HepG2 (cell line): ENCODE results near the gene NTRK2. TPM values are rescaled to one million over a fixed set of nuclear protein-coding genes. Genes with fewer than 3 reads are reported as not detected.

Source experiments
- ATAC-seq: fragments of 200-7000 bp; cut with Tn5 transposase; 3 replicates; pipeline ENCODE4 v1.9.1; 2020; ENCODE audit warnings: mild to moderate bottlenecking, moderate library complexity
- BruUV-seq: library from RNA; stranded (reverse); fragments of 400-500 nt; replicated peaks from 2 replicates; lab custom pipeline; 2021; lab: Mats Ljungman, UMichigan
- CTCF ChIA-PET: fragments of 300-600 bp; formaldehyde crosslinking; extraction: SDS; loops from one replicate; lab custom pipeline; 2021; ENCODE audit warnings: low total read pairs, inconsistent platforms, low intra/inter-chr PET ratio; lab: Yijun Ruan, JAX
- POLR2A ChIA-PET: fragments of 350-600 bp; sonication (Branson Sonifier 250); formaldehyde crosslinking; loops from one replicate; lab custom pipeline; 2020; ENCODE audit warnings: antibody characterized with exemption, inconsistent platforms; lab: Yijun Ruan, JAX
- DNase-seq: peaks from one replicate; pipeline ENCODE4 v3.0.0-alpha.2; 2015; ENCODE audit warnings: low spot score
- FAIRE-seq: peaks from 3 replicates; lab custom pipeline; 2011; peaks lifted over from hg19 to GRCh38; lab: Jason Lieb, UNC
- H2AFZ ChIP-seq: one replicate; pipeline ENCODE4 v1.6.1; 2011; ENCODE audit warnings: low read length, inconsistent platforms
- H3K27ac ChIP-seq: fragments of 300-600 bp; 3 replicates; pipeline ENCODE4 v1.8.0; 2011; ENCODE audit warnings: mixed run types, mild to moderate bottlenecking, mixed read lengths, low read length, inconsistent platforms; ENCODE audit not compliant: insufficient read depth; ENCODE audit errors: extremely low read length
- H3K27me3 ChIP-seq, 2 experiments: fragments of 200-600 bp in 1 of 2; 2 replicates in 1 of 2; 3 replicates in 1 of 2; pipeline versions ENCODE4 v1.6.0 to v1.8.0; 2011; ENCODE audit warnings: low read length in 2 of 2, mild to moderate bottlenecking in 2 of 2, moderate library complexity in 2 of 2, inconsistent platforms in 1 of 2; ENCODE audit not compliant: insufficient read depth in 2 of 2, control insufficient read depth in 1 of 2
- H3K36me3 ChIP-seq, 2 experiments: fragments of 200-600 bp in 1 of 2; replicated peaks in 1 of 2; 2 replicates in 1 of 2; 3 replicates in 1 of 2; pipeline versions ENCODE4 v1.5.1 to v1.8.0; 2011; ENCODE audit warnings: low read length in 2 of 2, inconsistent platforms in 1 of 2; ENCODE audit not compliant: insufficient read depth in 2 of 2, control insufficient read depth in 1 of 2
- H3K4me1 ChIP-seq: 2 replicates; pipeline ENCODE4 v1.5.1; 2012; ENCODE audit warnings: low read length, inconsistent platforms; ENCODE audit not compliant: insufficient read depth
- H3K4me2 ChIP-seq: 2 replicates; pipeline ENCODE4 v1.6.0; 2011; ENCODE audit warnings: low read depth, low read length, inconsistent platforms
- H3K4me3 ChIP-seq, 3 experiments: fragments of 200-600 bp in 1 of 3; sonication (generic), shearing (Covaris generic) in 1 of 3; replicated peaks in 1 of 3; 2 replicates each; pipeline ENCODE4 v1.5.1; 2011 to 2016; ENCODE audit warnings: low read length in 3 of 3, inconsistent platforms in 2 of 3, low read depth in 2 of 3, mild to moderate bottlenecking in 2 of 3, control low read depth in 1 of 3, mixed read lengths in 1 of 3; ENCODE audit not compliant: insufficient read depth in 1 of 3
- H3K79me2 ChIP-seq: one replicate; pipeline ENCODE4 v1.6.1; 2011; ENCODE audit warnings: low read length, inconsistent platforms; ENCODE audit not compliant: insufficient read depth
- H3K9ac ChIP-seq: 2 replicates; pipeline ENCODE4 v1.6.0; 2011; ENCODE audit warnings: mild to moderate bottlenecking, low read depth, low read length, inconsistent platforms; ENCODE audit not compliant: insufficient read depth
- H3K9me3 ChIP-seq: 2 replicates; pipeline ENCODE4 v1.5.1; 2012; ENCODE audit warnings: mild to moderate bottlenecking, low read length
- H4K20me1 ChIP-seq: 2 replicates; pipeline ENCODE4 v1.6.0; 2011; ENCODE audit warnings: inconsistent platforms, mild to moderate bottlenecking, low read length, moderate library complexity; ENCODE audit not compliant: insufficient read depth
- ARNTL ChIP-seq: sonication (generic); formaldehyde crosslinking; IDR thresholded peaks from 2 replicates; pipeline ENCODE4 v1.4.0; 2020; ENCODE audit warnings: mild to moderate bottlenecking, missing genetic modification reagents
- CREM ChIP-seq, 2 experiments: sonication (generic) in 1 of 2; formaldehyde crosslinking in 1 of 2; IDR thresholded peaks; 2 replicates each; pipeline versions ENCODE4 v1.4.0 to v1.6.1; 2016 to 2020; ENCODE audit warnings: antibody characterized with exemption in 1 of 2, mild to moderate bottlenecking in 1 of 2, missing genetic modification reagents in 1 of 2
- PTBP1 ChIP-seq: fragments of 200-400 bp; formaldehyde crosslinking; IDR thresholded peaks from 2 replicates; pipeline ENCODE4 v1.6.1; 2018; ENCODE audit warnings: low read length, low read depth; ENCODE audit not compliant: poor library complexity, severe bottlenecking
- TCF7 ChIP-seq: sonication (generic); IDR thresholded peaks from 2 replicates; pipeline ENCODE4 v1.6.1; 2016; ENCODE audit warnings: antibody characterized with exemption, low read depth
- THAP11 ChIP-seq: IDR thresholded peaks from 2 replicates; pipeline ENCODE4 v1.6.1; 2016; ENCODE audit warnings: missing biosample characterization, missing genetic modification reagents
- ZFP1 ChIP-seq: IDR thresholded peaks from 2 replicates; pipeline ENCODE4 v1.6.1; 2016
- ZNF33B ChIP-seq: sonication (generic); formaldehyde crosslinking; IDR thresholded peaks from 2 replicates; pipeline ENCODE4 v1.5.1; 2020; ENCODE audit warnings: mild to moderate bottlenecking, missing genetic modification reagents
- ZNF556 ChIP-seq: sonication (generic); formaldehyde crosslinking; IDR thresholded peaks from 2 replicates; pipeline ENCODE4 v1.4.0; 2020; ENCODE audit warnings: mild to moderate bottlenecking, missing genetic modification reagents, borderline replicate concordance
- ZNF720 ChIP-seq: sonication (generic); formaldehyde crosslinking; IDR thresholded peaks from 2 replicates; pipeline ENCODE4 v1.4.0; 2020; ENCODE audit warnings: missing genetic modification reagents
- ZNF746 ChIP-seq: sonication (generic); formaldehyde crosslinking; IDR thresholded peaks from 2 replicates; pipeline ENCODE4 v1.8.0; 2022; ENCODE audit warnings: mild to moderate bottlenecking, missing genetic modification reagents
- ZNF782 ChIP-seq: sonication (generic); formaldehyde crosslinking; IDR thresholded peaks from 2 replicates; pipeline ENCODE4 v1.4.0; 2020; ENCODE audit warnings: missing genetic modification reagents, mild to moderate bottlenecking, borderline replicate concordance
- in situ Hi-C: cut with HindIII; loops from 2 replicates; pipeline ENCODE4 v1.10.0; 2017; ENCODE audit warnings: low pct_unique_long_range_greater_than_20kb; ENCODE audit not compliant: extremely low pct_ligation_motif_present
- intact Hi-C: fragments of 100-400 bp; cut with micrococcal nuclease; formaldehyde crosslinking; loops from one replicate; pipeline ENCODE4 v1.10.0; 2022; ENCODE audit not compliant: unreplicated experiment
- polyA plus RNA-seq, 8 experiments: library from polyadenylated mRNA; depleted of rRNA in 3 of 8; stranded (reverse) in 7 of 8; unstranded in 1 of 8; fragments of >200 nt; fragmentation: Illumina TruSeq in 4 of 8; extraction: Trizol in 4 of 8; gene quantifications; 2 replicates each; pipeline versions ENCODE4 v1.2.1 to v1.2.3, GENCODE V29; 2011 to 2016; ENCODE audit warnings: low read depth in 4 of 8, missing spikeins in 1 of 8, mixed read lengths in 1 of 8; ENCODE audit not compliant: insufficient read depth in 1 of 8
- total RNA-seq, 5 experiments: library from RNA; depleted of rRNA; stranded (reverse); fragments of >200 nt; fragmentation: Illumina TruSeq; extraction: Trizol; gene quantifications; 2 replicates each; pipeline ENCODE4 v1.2.3, GENCODE V29; 2016; ENCODE audit warnings: low read depth in 1 of 5
- TF ChIP-seq, protein P1 (sequence below): sonication (generic); formaldehyde crosslinking; IDR thresholded peaks from 2 replicates; pipeline ENCODE4 v1.4.0; 2020; ENCODE audit warnings: low read depth, missing genetic modification reagents
- TF ChIP-seq, protein P2 (sequence below): sonication (generic); formaldehyde crosslinking; IDR thresholded peaks from 2 replicates; pipeline ENCODE4 v1.5.0; 2020; ENCODE audit warnings: missing genetic modification reagents
- TF ChIP-seq, protein P3 (sequence below): sonication (generic); formaldehyde crosslinking; IDR thresholded peaks from 2 replicates; pipeline ENCODE4 v1.4.0; 2020; ENCODE audit warnings: missing genetic modification reagents
- TF ChIP-seq, protein P4 (sequence below): sonication (generic); formaldehyde crosslinking; IDR thresholded peaks from 2 replicates; pipeline ENCODE4 v1.8.1; 2023; ENCODE audit warnings: missing genetic modification reagents, mild to moderate bottlenecking, borderline replicate concordance
- TF ChIP-seq, protein P5 (sequence below): sonication (generic); formaldehyde crosslinking; IDR thresholded peaks from 2 replicates; pipeline ENCODE4 v1.8.0; 2022; ENCODE audit warnings: missing genetic modification reagents, mild to moderate bottlenecking, borderline replicate concordance
- TF ChIP-seq, protein P6 (sequence below): sonication (generic); formaldehyde crosslinking; IDR thresholded peaks from 2 replicates; pipeline ENCODE4 v1.9.0; 2021; ENCODE audit warnings: missing genetic modification reagents, borderline replicate concordance

The NTRK2 gene
- total and polyA plus RNA-seq, 2 of the 13 experiments (the other 11 are each of a cell fraction or from before 2014, with no cell fraction given): not detected

DNA sequence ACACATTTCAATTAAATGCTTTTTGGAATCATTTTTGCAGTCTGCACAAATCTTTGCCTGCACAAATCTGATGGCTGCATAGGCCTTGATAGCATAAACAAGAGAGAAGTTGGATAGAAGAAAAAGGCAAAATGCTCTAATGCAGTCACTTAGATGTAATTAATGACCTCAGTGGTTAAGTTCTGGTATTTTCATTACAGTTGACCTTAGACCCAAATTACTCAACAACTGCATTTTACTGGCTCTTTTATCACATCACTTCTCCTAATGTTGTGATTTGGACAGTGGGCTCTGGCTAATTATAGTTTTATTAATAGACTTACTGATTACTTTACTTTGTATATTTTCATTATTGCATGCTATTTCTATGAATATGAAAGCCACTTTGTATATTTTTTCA lies 34.3 kb downstream of the NTRK2 start:
- Histone ChIP-seq H3K79me2 (no peaks in the 10 kb centered on the region), H3K36me3 (no peaks in the 10 kb centered on the region), H3K9me3 (no peaks in the 10 kb centered on the region), H3K9ac (no peak overlapping the region), H3K4me2 (no peak overlapping the region), H4K20me1 (no peaks in the 10 kb centered on the region), H3K4me3 (no peak overlapping the region), H3K27ac (no peak overlapping the region), H3K27me3 (no peaks in the 10 kb centered on the region), H2AFZ (no peak overlapping the region), H3K4me1 (no peaks in the 10 kb centered on the region)
- BruUV-seq: no TSS peak
- ChIA-PET POLR2A (no interaction called here), CTCF (no interaction called here)
- no peak for DNase-seq
- no peak for FAIRE-seq
- intact Hi-C loops: no loop called here
- in situ Hi-C loops: no loop called here
- ATAC-seq: no peak
- TF ChIP-seq, protein P1, sequence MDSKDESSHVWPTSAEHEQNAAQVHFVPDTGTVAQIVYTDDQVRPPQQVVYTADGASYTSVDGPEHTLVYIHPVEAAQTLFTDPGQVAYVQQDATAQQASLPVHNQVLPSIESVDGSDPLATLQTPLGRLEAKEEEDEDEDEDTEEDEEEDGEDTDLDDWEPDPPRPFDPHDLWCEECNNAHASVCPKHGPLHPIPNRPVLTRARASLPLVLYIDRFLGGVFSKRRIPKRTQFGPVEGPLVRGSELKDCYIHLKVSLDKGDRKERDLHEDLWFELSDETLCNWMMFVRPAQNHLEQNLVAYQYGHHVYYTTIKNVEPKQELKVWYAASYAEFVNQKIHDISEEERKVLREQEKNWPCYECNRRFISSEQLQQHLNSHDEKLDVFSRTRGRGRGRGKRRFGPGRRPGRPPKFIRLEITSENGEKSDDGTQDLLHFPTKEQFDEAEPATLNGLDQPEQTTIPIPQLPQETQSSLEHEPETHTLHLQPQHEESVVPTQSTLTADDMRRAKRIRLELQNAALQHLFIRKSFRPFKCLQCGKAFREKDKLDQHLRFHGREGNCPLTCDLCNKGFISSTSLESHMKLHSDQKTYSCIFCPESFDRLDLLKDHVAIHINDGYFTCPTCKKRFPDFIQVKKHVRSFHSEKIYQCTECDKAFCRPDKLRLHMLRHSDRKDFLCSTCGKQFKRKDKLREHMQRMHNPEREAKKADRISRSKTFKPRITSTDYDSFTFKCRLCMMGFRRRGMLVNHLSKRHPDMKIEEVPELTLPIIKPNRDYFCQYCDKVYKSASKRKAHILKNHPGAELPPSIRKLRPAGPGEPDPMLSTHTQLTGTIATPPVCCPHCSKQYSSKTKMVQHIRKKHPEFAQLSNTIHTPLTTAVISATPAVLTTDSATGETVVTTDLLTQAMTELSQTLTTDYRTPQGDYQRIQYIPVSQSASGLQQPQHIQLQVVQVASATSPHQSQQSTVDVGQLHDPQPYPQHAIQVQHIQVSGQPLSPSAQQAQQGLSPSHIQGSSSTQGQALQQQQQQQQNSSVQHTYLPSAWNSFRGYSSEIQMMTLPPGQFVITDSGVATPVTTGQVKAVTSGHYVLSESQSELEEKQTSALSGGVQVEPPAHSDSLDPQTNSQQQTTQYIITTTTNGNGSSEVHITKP (CRISPR knock-in tag): no peak
- TF ChIP-seq ZNF33B: no peak
- no peak for TF ChIP-seq ZNF782 (CRISPR knock-in tag)
- no peak for TF ChIP-seq TCF7
- TF ChIP-seq, protein P2, sequence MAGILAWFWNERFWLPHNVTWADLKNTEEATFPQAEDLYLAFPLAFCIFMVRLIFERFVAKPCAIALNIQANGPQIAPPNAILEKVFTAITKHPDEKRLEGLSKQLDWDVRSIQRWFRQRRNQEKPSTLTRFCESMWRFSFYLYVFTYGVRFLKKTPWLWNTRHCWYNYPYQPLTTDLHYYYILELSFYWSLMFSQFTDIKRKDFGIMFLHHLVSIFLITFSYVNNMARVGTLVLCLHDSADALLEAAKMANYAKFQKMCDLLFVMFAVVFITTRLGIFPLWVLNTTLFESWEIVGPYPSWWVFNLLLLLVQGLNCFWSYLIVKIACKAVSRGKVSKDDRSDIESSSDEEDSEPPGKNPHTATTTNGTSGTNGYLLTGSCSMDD: no peak
- no peak for TF ChIP-seq CREM (IDR thresholded peaks at IDR 0.05)
- TF ChIP-seq CREM (CRISPR knock-in tag; IDR thresholded peaks at IDR 0.05): no peak
- TF ChIP-seq, protein P3, sequence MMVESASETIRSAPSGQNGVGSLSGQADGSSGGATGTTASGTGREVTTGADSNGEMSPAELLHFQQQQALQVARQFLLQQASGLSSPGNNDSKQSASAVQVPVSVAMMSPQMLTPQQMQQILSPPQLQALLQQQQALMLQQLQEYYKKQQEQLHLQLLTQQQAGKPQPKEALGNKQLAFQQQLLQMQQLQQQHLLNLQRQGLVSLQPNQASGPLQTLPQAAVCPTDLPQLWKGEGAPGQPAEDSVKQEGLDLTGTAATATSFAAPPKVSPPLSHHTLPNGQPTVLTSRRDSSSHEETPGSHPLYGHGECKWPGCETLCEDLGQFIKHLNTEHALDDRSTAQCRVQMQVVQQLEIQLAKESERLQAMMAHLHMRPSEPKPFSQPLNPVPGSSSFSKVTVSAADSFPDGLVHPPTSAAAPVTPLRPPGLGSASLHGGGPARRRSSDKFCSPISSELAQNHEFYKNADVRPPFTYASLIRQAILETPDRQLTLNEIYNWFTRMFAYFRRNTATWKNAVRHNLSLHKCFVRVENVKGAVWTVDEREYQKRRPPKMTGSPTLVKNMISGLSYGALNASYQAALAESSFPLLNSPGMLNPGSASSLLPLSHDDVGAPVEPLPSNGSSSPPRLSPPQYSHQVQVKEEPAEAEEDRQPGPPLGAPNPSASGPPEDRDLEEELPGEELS (CRISPR knock-in tag): no peak
- TF ChIP-seq ZFP1 (CRISPR knock-in tag): no peak
- TF ChIP-seq ZNF556: no peak
- TF ChIP-seq ZNF746 (CRISPR knock-in tag): no peak
- no peak for TF ChIP-seq PTBP1
- TF ChIP-seq, protein P4, sequence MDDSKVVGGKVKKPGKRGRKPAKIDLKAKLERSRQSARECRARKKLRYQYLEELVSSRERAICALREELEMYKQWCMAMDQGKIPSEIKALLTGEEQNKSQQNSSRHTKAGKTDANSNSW (CRISPR knock-in tag): no peak
- no peak for TF ChIP-seq THAP11 (CRISPR knock-in tag)
- TF ChIP-seq ZNF720 (CRISPR knock-in tag): no peak
- TF ChIP-seq, protein P5, sequence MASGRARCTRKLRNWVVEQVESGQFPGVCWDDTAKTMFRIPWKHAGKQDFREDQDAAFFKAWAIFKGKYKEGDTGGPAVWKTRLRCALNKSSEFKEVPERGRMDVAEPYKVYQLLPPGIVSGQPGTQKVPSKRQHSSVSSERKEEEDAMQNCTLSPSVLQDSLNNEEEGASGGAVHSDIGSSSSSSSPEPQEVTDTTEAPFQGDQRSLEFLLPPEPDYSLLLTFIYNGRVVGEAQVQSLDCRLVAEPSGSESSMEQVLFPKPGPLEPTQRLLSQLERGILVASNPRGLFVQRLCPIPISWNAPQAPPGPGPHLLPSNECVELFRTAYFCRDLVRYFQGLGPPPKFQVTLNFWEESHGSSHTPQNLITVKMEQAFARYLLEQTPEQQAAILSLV (CRISPR knock-in tag): no peak
- TF ChIP-seq, protein P6, sequence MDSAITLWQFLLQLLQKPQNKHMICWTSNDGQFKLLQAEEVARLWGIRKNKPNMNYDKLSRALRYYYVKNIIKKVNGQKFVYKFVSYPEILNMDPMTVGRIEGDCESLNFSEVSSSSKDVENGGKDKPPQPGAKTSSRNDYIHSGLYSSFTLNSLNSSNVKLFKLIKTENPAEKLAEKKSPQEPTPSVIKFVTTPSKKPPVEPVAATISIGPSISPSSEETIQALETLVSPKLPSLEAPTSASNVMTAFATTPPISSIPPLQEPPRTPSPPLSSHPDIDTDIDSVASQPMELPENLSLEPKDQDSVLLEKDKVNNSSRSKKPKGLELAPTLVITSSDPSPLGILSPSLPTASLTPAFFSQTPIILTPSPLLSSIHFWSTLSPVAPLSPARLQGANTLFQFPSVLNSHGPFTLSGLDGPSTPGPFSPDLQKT (CRISPR knock-in tag): no peak
- no peak for TF ChIP-seq ARNTL (CRISPR knock-in tag)
